ENCODE measurements around the gene FBXL19. TPM values are rescaled to one million over a fixed set of nuclear protein-coding genes. Genes with fewer than 3 reads are reported as not detected.

Gene FBXL19
- polyA plus RNA-seq, 4 donors: 16.5 to 35.4 (median 18.3) TPM

DNA sequence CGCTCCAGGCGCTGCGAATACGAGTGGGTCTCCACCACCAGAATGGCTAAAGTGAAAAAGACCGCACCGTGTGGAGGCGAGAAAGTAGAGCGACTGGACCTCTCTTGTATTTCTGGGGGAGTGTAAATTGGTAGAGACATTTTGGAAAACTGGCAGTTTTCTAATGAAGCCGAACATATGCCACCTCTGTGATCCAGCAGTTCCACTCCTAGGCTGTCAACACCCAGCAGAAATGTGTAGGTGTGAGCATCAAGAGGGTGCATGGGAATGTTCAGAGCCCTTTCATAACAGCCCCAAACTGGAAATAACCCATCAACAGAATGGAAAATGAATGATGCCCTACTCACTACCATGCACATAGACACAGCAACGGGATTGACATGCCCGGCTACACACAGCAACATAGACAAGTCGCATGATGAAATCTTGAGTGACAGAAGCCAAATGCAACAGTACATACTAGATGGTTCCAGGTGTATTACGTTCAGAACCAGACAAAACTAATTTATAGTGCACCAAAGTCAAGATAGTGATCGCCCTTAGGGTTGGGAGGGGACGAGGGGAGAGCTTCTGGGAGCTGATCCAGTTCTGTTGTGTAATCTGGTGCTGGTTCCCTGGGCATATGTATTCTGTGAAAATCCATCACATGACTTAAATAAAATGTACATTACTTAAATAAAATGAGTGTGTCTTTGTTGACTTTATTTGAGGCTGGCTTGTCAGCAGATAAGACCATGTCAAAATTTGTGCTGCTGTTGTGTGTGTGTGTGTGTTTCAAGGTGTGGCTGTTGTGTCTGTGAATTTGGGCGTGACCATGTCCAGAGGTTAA, 28.6 kb upstream of the FBXL19 start:
- DNase-seq (ENCODE audit: low read depth in 4 of 4, low spot score in 3 of 4): no peak

DNA sequence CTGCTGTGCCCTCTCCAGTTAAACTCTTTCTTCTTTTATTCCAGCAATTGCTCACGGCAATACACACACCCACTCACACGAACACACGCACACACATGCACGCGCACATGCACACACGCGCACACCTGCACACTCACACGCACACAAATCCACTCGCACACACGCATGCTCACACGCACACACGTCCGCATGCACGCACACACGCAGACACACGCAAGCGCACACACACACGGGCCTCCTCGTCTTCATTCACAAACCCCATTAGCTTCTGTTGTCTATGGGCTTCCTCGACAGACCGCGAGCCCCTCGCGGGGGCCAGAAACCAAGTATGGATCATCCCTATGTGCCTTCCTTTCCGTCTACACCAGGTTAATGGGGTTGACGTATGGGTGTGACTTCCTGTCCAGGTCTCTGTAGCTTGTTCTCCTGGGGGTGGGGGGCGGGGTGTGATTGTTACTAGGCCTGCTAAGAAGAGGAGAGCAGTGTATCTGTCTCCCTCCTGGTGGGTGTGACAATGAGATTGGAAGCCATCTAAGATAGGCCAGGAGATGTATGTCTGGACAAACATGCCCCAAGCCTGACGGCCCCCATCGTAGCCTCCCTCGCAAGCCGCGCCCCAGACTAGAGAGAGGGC, 27.6 kb upstream of the FBXL19 start:
- DNase-seq (ENCODE audit: low read depth in 4 of 4, low spot score in 3 of 4): no peak

DNA sequence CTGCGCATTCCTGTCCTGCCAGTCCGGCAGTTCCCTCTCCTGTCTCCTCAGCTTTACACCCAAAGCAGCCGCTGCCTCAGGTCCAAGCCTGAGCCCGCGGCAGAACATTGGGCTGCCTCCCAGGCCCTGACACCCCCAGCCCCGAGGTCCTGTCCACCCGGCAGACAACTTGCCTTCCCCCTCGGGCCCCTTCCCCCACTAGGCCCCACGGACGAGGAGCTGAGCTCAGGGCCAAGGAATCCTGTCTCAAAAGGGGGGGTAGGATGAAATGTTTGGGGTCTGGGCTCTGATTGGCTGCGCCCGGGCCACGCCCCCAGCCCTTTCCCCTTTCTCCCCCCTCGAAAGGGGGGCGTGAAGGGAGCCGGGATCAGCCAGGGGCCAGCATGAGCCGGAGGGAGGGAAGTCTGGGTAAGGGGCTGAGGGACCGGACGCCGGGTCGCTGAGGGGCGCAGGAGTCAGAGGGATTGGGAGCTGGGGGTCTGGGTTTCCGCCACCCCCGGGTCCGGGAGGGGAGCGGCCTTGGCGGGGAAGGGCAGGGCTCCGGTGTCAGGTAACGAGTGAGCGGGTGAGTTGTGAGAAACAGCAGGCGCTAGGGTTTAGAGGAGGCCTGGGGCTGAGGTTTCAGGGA, 27.0 kb upstream of the FBXL19 start, which contains the start of gene CTF1:
Gene CTF1 (plus strand): TSS at position 354 of the 628 bp plus-strand sequence. CDS start 30 bp downstream, at position 384.
- peak in 3 of 4 donors; percentile 73 to 81 (median 74) for DNase-seq (ENCODE audit: low read depth in 4 of 4, low spot score in 3 of 4)

DNA sequence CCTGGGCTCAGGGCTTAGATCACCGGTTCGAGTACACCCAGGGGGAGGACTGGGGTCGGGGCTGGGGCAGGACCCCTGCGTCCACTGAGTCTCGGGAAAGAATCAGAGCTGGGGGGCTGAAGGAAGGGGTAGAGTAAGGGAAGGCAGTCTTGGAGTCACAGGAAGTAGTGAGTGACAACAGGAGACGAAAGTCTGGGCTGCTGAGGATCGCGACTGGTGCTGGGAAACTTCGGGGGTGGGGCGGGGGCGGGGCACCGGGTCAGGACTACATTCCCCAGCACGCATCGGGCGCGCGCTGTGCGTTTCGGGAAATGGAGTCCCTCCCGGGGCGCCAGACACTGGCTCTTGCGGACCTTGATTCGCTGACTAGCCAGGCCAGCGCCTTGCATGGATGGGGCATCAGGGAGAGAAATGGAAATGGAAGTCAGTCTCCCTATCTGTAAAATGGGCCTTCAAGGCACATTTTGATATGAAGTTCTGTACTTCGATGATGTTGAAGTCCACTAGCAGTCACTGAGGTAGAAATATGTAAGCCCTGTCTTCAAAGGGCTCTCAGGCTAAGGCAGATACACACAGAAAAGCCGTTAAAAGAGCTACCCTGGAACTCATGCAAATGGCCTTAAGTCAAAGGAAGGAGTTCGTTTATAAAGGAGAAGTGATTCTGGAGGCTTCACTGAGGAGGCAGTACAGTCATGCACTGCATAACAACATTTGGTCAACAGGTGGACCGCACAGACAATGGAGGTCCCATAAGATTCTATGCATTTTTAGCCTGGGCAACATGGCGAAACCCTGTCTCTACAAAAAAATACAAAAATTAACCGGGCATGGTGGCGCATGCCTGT, 26.3 kb upstream of the FBXL19 start:
- peak in 3 of 4 donors; percentile 73 to 87 (median 81) for DNase-seq (ENCODE audit: low read depth in 4 of 4, low spot score in 3 of 4)

DNA sequence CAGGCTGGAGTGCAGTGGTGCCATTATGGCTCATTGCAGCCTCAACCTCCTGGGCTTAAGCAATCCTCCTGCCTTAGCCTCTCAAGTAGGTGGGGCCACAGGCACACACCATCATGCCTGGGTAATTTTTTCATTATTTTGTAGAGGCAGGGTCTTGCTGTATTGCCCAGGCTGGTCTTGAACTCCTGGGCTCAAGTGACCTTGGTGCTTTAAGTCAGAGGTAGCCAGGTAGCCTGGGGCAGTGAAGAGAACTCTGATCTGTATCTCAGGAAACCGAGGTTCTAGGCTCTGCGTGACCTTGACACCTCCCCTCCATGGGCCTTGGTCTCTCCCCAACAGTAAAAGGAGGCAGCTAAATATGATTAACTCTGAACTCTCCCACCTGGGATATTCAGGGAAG, 23.6 kb upstream of the FBXL19 start:
- DNase-seq (ENCODE audit: low read depth in 4 of 4, low spot score in 3 of 4): no peak

DNA sequence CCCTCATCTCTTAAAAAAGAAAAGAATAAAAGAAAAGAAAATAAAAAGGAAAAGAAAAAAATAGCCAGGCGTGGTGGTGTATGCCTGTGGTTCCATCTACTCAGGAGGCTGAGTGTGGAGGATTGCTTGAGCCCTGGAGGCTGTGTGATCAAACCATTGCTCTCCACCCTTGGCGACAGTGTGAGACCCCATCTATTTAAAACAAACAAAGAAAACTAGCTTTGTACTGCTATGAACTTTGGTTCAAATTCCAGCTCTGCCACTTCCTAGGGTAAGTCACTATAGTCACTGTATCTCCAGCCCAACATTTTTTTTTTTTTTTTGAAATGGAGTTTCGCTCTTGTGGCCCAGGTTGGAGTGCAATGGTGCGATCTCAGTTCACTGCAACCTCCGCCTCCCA, 22.8 kb upstream of the FBXL19 start:
- no peak for DNase-seq (ENCODE audit: low read depth in 4 of 4, low spot score in 3 of 4)

DNA sequence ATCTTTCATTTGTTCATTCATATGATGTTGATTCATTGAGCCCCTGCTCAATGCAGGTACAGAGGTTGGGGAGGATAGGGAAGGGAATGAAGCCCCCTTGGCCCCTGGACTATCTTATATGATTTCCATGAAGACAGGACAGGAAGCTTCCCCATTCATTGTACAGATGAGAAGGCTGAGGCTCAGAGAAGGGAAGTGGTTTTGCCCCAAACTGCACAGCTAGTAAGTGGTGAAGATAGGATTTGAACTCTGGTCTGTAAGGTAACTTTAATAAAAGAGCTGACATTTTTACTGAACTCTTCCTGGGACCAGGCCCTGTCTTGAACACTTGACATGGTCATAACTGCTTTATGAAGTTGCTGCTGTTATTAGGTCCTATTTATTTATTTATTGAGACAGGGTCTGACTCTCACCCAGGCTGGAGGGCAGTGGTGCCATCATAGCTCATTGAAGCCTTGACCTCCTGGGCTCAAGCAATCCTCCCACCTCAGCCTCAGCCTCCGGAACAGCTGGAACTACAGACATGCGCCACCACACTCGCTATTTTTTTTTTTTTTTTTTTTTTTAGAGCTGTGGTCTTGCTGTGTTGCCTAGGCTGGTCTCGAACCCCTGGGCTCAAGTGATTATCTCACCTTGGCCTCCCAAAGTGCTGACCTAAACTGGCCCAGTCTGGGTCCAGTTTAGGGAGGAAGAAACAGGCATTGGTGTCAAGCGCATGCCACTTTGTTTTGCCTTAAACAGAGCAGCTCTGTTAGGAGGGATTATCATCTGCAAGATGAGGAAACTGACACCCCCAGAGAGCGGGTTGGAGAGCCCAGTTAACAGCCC, 22.0 kb upstream of the FBXL19 start:
- no peak for DNase-seq (ENCODE audit: low read depth in 4 of 4, low spot score in 3 of 4)

DNA sequence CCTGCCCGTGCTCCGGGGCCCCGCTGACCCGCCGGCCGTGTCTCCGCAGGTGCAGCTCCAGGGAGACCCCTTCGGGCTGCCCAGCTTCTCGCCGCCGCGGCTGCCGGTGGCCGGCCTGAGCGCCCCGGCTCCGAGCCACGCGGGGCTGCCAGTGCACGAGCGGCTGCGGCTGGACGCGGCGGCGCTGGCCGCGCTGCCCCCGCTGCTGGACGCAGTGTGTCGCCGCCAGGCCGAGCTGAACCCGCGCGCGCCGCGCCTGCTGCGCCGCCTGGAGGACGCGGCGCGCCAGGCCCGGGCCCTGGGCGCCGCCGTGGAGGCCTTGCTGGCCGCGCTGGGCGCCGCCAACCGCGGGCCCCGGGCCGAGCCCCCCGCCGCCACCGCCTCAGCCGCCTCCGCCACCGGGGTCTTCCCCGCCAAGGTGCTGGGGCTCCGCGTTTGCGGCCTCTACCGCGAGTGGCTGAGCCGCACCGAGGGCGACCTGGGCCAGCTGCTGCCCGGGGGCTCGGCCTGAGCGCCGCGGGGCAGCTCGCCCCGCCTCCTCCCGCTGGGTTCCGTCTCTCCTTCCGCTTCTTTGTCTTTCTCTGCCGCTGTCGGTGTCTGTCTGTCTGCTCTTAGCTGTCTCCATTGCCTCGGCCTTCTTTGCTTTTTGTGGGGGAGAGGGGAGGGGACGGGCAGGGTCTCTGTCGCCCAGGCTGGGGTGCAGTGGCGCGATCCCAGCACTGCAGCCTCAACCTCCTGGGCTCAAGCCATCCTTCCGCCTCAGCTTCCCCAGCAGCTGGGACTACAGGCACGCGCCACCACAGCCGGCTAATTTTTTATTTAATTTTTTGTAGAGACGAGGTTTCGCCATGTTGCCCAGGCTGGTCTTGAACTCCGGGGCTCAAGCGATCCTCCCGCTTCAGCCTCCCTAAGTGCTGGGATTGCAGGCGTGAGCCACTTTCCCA, 21.1 kb upstream of the FBXL19 start:
- DNase-seq (ENCODE audit: low read depth in 4 of 4, low spot score in 3 of 4): no peak

DNA sequence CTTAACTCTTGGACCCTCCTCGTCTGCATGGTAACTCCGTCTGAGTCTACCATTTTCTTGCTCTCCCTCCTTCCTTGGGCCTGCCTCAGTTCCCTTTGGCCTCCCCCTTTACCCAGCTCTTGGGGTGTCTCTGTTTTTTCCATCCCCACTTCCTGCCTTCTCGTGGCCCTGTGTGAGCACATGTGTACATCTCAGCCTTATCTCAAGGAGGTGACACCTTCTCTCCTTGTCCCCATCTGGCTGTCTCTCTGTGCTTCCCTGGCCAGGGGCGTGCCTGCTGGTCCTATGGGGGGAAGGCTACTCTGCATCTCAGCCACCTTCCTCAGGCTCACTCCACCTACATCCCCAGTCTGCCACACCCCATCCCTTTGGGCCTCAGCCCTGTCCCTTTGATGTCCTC, 20.4 kb upstream of the FBXL19 start:
- no peak for DNase-seq (ENCODE audit: low read depth in 4 of 4, low spot score in 3 of 4)

DNA sequence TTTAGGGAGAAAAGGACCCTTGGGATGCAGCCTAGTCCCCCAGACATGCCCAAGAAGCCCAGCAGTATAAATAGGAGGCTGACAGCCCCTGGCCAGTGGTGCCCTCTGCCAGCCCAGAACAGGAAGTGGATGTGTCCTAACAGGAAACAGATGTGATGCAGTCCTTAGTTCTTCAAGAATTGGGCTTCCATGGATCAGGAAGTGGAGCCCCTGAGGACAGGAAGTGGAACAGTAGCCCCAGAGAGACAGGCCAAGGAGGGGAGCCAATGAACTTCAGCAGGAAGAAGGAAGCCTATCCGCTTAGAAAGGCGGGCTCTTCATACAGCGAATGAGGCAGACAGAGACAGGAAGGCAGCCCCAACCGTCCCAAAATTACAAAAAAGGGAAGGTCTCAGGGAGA, 19.8 kb upstream of the FBXL19 start:
- DNase-seq (ENCODE audit: low read depth in 4 of 4, low spot score in 3 of 4): no peak

DNA sequence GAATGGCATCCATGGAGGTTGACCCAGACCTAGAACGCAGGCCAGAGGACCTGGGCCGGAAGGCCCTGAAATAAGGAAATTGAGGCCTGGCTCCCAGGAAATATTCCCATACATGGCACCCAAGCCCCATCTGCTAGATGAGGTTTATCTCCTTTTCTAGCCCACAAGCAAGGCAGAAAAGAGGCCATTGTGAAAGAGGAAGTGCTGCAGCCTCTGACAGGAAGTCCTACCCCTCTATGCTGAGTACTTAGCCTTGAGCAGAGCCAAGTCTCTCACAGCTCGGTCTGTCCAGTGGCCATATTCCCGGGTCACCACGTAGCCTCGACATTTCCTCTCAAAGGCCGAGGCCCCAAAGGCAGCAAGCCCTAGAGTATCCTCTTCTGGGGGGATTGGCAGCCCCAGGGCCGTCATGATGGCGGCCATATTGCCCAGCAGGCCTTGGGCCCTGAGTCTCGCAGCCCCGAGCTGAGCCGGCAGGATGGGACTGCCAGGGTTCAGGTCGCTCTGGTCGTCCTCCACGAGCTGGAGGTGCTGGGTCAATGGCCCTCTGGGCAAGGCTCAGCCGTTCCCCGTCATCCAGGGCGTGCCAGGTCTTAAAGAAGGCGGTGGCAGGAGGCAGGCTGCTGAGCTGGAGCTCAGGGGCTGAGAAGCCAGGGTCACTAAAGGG, 19.1 kb upstream of the FBXL19 start:
- DNase-seq (ENCODE audit: low read depth in 4 of 4, low spot score in 3 of 4): no peak

DNA sequence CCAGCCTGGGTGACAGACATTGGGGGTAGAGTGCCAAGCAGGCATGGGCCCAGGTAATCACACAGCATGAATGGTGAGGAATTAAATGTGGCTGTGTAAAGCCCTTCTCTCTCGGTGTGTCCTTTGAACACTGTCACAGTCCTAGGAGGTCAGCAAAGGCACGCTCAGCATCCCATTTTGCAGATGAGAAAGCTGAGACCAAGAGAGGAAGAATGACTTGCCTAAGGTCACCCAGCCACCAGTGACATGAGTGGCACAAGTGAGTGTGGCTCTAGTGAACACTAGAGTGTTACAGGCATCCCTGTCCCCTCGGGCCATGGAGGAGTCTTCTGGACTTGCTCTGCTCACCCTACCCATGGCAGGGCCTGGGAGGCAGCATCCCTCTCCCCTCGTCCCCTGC, 16.3 kb upstream of the FBXL19 start:
- DNase-seq (ENCODE audit: low read depth in 4 of 4, low spot score in 3 of 4): no peak

DNA sequence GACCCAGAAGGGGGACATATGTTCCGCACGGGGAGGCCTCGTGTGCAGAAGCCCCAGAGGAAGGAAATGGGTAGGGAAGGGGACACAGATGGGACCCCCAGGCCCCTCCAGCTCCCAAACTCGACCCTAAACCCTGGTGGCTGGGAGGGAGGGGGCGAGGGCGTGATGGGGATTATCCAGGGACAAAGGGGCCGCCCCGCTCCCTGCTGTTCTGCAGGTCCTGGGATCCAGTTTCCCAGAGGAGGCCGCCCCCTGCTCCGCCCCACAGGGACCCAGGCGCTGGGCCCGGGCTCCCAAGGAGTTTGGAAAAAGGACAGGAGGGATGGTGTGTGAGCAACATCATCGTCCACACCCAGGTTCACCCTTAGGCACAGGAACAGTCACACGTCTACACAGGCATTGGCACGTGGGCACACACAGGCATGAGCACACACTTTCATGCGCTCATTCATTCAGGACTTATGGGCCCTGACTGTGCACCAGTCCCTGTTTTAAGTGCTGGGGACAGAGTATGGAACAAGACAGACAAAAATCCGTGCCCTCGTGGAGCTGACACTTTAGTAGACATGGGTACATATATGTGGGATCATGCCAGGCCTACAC, 12.8 kb upstream of the FBXL19 start:
- no peak for DNase-seq (ENCODE audit: low read depth in 4 of 4, low spot score in 3 of 4)

DNA sequence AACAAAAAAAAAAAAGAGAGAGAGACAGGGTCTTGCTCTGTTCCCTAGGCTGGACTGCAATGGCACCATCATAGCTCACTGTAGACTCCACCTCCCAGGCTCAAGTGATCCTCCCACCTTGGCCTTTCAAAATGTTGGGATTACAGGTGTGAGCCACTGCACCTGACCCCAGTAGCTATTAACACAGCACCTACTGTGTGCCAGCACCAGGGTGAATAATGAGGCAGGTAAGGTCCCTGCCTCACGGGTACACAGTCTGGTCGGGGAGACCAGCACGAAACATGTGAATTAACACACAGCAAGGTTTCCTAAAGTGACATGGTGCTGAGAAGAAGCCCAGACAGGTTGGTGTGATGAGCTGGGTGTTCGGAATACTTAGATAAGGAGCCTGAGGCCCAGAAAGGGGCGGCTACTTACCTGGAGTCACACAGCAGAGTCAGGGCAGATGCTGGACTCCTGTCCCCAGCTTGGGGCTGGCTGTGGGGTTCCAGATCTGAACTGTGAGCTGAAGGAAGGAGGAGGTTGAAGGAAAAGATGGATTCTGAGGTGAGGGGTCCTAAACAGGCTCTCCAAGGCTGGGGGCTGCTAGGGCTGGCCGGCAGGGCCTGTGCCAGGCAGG, 10.5 kb upstream of the FBXL19 start:
- no peak for DNase-seq (ENCODE audit: low read depth in 4 of 4, low spot score in 3 of 4)

DNA sequence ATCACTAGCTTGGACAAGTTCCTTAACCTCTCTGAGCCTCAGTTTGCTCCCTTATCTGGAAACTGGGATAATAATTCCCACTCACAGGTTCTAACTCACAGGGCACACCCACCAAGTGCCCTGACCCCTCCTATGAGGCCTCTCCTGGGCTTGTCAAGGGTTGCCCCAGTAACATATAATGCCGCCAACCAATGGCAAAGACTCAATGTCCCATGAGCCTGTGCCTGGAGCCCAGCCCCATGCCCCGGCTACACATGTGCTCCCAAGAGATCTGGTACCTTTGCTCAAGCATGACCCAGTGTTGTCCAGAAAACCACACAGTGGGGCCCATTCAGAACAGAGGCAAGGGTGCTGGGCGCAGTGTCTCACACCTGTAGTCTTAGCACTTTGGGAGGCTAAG, 8.5 kb upstream of the FBXL19 start:
- no peak for DNase-seq (ENCODE audit: low read depth in 4 of 4, low spot score in 3 of 4)

DNA sequence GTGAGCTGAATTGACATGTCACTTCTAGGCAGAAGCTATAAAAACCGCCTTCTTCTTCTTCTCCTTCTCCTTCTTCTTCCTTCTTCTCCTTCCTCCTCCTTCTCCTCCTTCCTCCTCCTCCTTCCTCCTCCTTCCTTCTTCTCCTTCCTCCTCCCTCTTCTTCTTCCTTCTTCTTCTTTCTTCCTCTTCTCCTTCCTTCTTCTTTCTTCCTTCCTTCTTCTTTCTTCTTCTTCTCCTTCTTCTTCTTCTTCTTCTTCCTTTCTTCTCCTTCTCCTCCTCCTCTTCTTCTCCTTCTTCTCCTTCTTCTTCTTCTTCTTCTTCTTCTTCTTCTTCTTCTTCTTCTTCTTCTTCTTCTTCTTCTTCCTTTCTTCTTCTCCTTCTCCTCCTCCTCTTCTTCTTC, 4.8 kb upstream of the FBXL19 start:
- DNase-seq (ENCODE audit: low read depth in 4 of 4, low spot score in 3 of 4): no peak

DNA sequence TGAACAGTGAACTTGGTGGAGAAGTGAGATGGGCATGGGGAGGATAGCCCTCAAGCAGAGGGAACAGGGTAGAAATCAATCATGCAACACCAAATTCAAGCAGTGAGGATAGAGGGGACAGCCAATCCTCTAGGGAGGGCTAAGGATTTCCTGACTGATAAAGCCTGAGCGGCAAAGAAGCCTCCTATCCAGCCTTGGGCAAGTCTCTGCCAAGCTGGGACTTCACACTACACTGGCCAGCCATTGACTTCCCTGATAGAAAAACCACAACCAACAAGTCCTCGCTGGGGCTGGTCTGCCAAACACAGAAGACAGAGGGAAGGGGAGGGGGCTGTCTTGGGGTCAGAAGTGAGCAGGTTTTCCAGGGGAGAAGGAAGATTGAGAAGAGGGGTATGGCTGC, 2.5 kb upstream of the FBXL19 start:
- DNase-seq (ENCODE audit: low read depth in 4 of 4, low spot score in 3 of 4): no peak

DNA sequence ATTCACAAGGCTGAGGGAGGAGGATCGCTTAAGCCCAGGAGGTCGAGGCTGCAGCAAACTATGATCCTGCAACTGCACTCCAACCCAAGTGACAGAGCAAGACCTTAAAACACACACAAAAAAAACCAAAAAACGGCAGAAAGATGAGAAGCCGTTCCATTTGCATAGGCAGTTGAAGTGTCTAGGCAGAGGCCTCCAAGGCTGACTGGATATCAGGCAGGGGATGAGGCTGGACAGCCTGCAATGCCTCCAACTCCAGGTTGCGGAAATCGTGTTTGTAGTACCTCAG, 2.0 kb upstream of the FBXL19 start:
- DNase-seq (ENCODE audit: low read depth in 4 of 4, low spot score in 3 of 4): no peak

Data from left renal pelvis (tissue), 4 donors.